A549 (cell line): ENCODE data around the gene ALDH1A1.

ENCODE experiments used
- ESRRA ChIP-seq: fragments of 150-350 bp; IDR thresholded peaks from 2 replicates; pipeline ENCODE4 v1.6.1; 2014; ENCODE audit warnings: mild to moderate bottlenecking, low read length, borderline replicate concordance
- RARB ChIP-seq: fragments of 250-450 bp; sonication (Bioruptor Pico); IDR thresholded peaks from 2 replicates; pipeline ENCODE4 v1.8.0; 2021; ENCODE audit warnings: mild to moderate bottlenecking, moderate library complexity
- TF ChIP-seq, protein P1 (sequence below): fragments of >200 bp; sonication (Bioruptor Twin); formaldehyde crosslinking; IDR thresholded peaks from 3 replicates; pipeline ENCODE4 v1.5.1; 2016
- TF ChIP-seq, protein P2 (sequence below): fragments of 200-600 bp; sonication (generic); IDR thresholded peaks from 2 replicates; pipeline ENCODE4 v1.6.1; 2016; ENCODE audit warnings: antibody characterized with exemption, mild to moderate bottlenecking, moderate library complexity

DNA sequence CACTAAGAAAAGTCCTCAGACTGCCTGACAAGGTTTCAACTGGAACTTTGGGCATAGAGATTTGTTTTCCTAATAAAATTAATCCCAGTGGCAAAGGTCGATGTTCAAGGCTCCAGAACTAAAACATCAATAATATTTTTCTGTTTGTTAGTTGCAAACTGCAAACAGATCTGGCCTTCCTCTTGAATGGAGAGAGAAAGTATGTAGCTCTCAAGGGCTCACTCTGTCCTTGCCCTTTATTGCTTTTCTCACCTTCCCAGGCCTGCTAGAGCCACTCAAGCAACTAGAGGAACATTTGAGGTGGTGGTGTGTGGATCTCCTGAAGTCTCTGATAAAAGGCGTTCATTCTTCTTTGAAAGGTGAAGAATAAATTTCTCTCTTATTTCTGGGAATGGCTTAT, 16.6 kb downstream of the ALDH1A1 start:
- TF ChIP-seq, protein P1, sequence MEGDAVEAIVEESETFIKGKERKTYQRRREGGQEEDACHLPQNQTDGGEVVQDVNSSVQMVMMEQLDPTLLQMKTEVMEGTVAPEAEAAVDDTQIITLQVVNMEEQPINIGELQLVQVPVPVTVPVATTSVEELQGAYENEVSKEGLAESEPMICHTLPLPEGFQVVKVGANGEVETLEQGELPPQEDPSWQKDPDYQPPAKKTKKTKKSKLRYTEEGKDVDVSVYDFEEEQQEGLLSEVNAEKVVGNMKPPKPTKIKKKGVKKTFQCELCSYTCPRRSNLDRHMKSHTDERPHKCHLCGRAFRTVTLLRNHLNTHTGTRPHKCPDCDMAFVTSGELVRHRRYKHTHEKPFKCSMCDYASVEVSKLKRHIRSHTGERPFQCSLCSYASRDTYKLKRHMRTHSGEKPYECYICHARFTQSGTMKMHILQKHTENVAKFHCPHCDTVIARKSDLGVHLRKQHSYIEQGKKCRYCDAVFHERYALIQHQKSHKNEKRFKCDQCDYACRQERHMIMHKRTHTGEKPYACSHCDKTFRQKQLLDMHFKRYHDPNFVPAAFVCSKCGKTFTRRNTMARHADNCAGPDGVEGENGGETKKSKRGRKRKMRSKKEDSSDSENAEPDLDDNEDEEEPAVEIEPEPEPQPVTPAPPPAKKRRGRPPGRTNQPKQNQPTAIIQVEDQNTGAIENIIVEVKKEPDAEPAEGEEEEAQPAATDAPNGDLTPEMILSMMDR = no peak
- TF ChIP-seq RARB (CRISPR knock-in tag) (no peak), ESRRA (no peak)
- TF ChIP-seq, protein P2, sequence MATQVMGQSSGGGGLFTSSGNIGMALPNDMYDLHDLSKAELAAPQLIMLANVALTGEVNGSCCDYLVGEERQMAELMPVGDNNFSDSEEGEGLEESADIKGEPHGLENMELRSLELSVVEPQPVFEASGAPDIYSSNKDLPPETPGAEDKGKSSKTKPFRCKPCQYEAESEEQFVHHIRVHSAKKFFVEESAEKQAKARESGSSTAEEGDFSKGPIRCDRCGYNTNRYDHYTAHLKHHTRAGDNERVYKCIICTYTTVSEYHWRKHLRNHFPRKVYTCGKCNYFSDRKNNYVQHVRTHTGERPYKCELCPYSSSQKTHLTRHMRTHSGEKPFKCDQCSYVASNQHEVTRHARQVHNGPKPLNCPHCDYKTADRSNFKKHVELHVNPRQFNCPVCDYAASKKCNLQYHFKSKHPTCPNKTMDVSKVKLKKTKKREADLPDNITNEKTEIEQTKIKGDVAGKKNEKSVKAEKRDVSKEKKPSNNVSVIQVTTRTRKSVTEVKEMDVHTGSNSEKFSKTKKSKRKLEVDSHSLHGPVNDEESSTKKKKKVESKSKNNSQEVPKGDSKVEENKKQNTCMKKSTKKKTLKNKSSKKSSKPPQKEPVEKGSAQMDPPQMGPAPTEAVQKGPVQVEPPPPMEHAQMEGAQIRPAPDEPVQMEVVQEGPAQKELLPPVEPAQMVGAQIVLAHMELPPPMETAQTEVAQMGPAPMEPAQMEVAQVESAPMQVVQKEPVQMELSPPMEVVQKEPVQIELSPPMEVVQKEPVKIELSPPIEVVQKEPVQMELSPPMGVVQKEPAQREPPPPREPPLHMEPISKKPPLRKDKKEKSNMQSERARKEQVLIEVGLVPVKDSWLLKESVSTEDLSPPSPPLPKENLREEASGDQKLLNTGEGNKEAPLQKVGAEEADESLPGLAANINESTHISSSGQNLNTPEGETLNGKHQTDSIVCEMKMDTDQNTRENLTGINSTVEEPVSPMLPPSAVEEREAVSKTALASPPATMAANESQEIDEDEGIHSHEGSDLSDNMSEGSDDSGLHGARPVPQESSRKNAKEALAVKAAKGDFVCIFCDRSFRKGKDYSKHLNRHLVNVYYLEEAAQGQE = no peak
